ENCODE measurements around the gene ITGA6.

ITGA6 gene

DNA sequence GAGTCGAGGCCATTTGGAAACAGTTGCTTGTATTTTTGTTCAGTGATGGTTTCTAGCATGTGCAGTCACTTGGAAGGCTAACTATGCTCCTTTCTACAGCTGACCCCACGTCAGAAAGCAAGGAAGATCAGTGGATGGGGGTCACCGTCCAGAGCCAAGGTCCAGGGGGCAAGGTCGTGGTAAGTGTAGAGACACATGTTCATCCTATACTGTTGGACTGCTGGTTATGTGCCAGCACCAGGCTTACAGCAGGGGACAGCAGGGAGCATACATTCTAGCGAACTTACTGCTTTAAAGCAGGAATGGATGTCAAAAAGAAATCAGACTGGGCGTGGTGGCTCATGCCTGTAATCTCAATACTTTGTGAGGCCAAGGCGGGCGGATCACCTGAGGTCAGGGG, 40.0 kb downstream of the ITGA6 start:
- Histone ChIP-seq H3K36me3 (ENCODE audit: insufficient read depth, low read length) (no peaks in the 10 kb centered on the region), H2AFZ (ENCODE audit: low read length, unreplicated experiment) (no peak overlapping the region), H3K4me1 (ENCODE audit: control insufficient read depth, insufficient read depth, low read length, unreplicated experiment) (peaks cover 3% of the 10 kb centered on the region), H3K79me2 (ENCODE audit: control insufficient read depth, insufficient read depth, low read length, unreplicated experiment) (no peaks in the 10 kb centered on the region), H3K27ac (ENCODE audit: low read depth, low read length) (no peak overlapping the region), H3K4me3 (ENCODE audit: low read depth, low read length) (no peak overlapping the region), H3K27me3 (ENCODE audit: insufficient read depth, low read length) (no peaks in the 10 kb centered on the region)

DNA sequence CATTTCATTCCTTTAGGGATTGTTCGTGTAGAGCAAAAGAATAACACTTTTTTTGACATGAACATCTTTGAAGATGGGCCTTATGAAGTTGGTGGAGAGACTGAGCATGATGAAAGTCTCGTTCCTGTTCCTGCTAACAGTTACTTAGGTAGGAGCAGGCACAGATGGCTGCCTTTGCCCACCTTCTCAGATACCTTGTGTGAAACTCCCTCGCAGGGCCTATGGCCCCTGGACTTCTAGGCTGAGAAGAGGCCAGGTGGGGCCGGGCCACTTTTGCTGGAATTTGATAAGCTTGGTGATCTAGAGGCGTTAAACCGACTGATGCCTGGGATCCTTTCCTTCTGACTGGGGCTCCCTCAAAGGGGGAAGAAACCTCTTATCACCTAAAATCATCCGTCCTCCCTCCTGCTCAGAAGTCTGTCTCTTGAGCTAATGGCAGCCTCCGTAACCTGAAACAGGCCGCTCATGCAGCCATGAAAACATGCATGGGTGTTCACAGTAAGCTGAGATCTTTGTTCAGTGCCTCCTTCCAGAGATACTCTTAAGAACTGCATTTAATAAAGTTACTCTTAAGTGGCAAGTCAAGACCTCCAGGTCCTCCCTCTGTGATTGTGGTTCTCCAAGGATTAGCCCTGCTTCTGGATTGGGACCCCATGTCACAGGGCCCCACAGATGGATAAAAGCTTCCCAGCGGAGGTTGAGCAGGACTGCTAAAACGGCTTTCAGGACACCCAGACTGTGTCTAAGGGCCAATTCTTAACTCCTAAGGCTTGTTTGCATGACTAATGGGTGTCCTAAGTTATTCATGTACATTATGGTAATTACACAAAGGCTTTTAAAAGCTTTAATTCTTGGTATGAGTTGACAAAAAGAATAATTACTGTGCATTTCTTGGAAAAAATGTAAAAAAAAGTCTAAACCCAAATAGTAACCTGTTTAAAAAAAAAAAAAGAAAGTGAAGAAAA, 43.9 kb downstream of the ITGA6 start:
- Histone ChIP-seq H3K27me3 (ENCODE audit: insufficient read depth, low read length) (no peaks in the 10 kb centered on the region), H3K4me1 (ENCODE audit: control insufficient read depth, insufficient read depth, low read length, unreplicated experiment) (no peaks in the 10 kb centered on the region), H3K36me3 (ENCODE audit: insufficient read depth, low read length) (no peaks in the 10 kb centered on the region), H3K79me2 (ENCODE audit: control insufficient read depth, insufficient read depth, low read length, unreplicated experiment) (no peaks in the 10 kb centered on the region), H2AFZ (ENCODE audit: low read length, unreplicated experiment) (no peak overlapping the region), H3K4me3 (ENCODE audit: low read depth, low read length) (no peak overlapping the region), H3K27ac (ENCODE audit: low read depth, low read length) (no peak overlapping the region)

DNA sequence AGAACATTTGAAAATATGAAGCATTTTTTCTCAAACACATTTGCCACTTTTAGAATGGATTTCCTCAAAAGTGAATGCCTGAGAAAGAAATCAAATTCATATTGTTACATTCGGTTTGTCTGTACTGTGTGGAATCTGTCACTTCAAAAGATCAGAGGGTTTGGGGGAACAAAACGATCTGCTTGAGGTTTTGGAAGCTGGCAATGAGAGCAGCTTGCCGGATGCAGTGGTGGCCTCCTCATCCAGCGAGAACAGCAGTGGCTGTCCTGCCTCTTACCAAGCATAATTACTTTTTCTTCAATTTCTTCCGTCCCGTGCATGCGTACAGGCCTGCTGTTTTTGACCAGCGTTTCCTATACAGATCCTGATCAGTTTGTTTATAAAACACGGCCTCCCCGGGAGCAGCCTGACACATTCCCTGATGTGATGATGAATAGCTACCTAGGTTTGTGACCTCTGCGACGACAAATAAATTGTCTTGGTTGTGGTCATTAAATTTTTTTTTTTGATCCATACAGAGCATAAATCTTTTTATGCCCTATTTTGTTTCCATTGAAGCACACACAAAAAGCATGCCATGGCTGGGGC, 45.2 kb downstream of the ITGA6 start:
- Histone ChIP-seq H3K27ac (ENCODE audit: low read depth, low read length) (no peak overlapping the region), H3K36me3 (ENCODE audit: insufficient read depth, low read length) (no peaks in the 10 kb centered on the region), H3K4me1 (ENCODE audit: control insufficient read depth, insufficient read depth, low read length, unreplicated experiment) (no peaks in the 10 kb centered on the region), H3K27me3 (ENCODE audit: insufficient read depth, low read length) (no peaks in the 10 kb centered on the region), H2AFZ (ENCODE audit: low read length, unreplicated experiment) (no peak overlapping the region), H3K4me3 (ENCODE audit: low read depth, low read length) (no peak overlapping the region), H3K79me2 (ENCODE audit: control insufficient read depth, insufficient read depth, low read length, unreplicated experiment) (no peaks in the 10 kb centered on the region)

DNA sequence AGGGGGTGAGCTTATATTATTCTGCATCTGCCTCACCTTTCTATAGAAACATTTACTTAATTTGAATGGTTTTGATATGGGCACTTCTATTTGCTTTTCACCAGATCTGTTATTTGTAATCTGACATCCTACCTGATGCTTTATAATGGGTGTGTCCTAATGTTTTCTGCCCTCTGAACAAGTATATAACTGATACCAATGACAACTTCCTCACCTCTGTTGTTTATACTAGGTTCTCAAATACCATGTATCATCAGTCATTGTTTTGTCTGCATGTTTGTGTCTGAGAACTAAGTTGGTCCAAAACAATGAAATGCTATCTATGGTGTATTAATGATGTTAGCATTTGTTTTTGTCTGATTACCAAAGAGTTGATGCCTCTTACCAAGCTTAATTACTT, 45.8 kb downstream of the ITGA6 start:
- Histone ChIP-seq H3K27ac (ENCODE audit: low read depth, low read length) (no peak overlapping the region), H3K4me1 (ENCODE audit: control insufficient read depth, insufficient read depth, low read length, unreplicated experiment) (no peaks in the 10 kb centered on the region), H3K27me3 (ENCODE audit: insufficient read depth, low read length) (no peaks in the 10 kb centered on the region), H2AFZ (ENCODE audit: low read length, unreplicated experiment) (no peak overlapping the region), H3K79me2 (ENCODE audit: control insufficient read depth, insufficient read depth, low read length, unreplicated experiment) (no peaks in the 10 kb centered on the region), H3K36me3 (ENCODE audit: insufficient read depth, low read length) (no peaks in the 10 kb centered on the region), H3K4me3 (ENCODE audit: low read depth, low read length) (no peak overlapping the region)

DNA sequence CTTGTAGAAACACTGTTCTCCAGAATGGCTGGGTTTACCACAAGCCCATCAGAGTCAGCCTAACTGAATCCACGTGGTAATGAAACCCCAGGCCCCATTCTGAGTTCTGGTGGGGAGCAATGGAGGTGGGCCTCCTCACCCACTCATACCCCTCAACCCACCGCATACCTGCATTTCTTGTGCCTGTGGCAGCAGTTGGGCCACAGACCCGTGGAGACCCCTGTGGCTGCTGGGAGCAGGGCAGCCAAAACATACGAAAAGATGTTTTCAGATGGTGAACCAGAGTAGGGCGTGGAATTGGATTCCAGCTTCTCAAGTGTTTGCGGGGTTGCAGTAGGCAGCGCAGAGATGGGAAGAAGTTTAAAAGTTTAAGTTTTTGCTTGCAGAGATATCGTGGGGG, 51.0 kb downstream of the ITGA6 start:
- Histone ChIP-seq H3K36me3 (ENCODE audit: insufficient read depth, low read length) (no peaks in the 10 kb centered on the region), H2AFZ (ENCODE audit: low read length, unreplicated experiment) (no peak overlapping the region), H3K27me3 (ENCODE audit: insufficient read depth, low read length) (no peaks in the 10 kb centered on the region), H3K27ac (ENCODE audit: low read depth, low read length) (no peak overlapping the region), H3K4me3 (ENCODE audit: low read depth, low read length) (no peak overlapping the region), H3K79me2 (ENCODE audit: control insufficient read depth, insufficient read depth, low read length, unreplicated experiment) (no peaks in the 10 kb centered on the region), H3K4me1 (ENCODE audit: control insufficient read depth, insufficient read depth, low read length, unreplicated experiment) (peaks cover 18% of the 10 kb centered on the region)

DNA sequence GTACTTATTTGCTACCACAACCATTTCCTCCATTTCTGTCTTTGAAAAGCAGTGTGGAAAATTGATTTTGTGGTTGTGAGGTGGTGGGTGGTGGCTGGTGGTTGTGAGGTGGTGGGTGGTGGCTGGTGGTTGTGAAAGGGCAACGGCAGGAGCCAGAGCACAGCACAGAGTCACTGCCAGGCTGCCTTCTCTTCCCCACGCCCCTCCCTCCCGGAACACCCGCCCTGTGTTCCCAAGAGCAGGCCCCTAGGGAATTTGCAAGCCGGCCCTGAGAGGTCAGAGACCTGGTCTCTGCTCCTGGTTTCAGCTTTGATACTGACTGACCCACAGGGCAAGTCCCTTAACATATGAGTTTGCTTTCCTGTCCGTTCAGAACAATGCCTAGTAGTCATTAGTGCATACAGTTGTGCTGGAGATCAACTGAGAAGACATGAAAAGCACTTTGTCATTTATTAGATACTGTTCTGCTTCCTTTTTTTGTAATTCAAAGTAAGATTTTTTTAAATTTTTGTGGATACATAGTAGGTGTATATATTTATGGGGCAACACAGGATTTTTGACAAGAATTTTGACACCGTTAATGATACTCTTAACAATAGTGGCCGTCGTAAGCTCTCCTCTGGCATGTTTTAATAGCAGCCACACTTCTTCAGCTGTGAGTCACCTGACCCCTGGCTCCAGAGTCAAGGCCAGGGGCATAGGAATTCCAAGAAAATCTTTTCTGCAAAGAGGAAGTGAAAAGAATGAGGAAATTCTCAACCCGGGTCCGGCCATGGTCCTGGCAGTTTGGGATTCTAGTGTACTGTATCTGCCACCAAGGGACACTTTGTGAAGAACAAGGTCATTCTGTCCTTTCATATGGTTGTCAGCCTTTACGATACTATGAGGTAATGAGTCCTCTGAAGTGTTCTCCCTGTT, 53.2 kb downstream of the ITGA6 start:
- H3K27me3 ChIP-seq (ENCODE audit: insufficient read depth, low read length), result no peaks in the 10 kb centered on the region
- H2AFZ ChIP-seq (ENCODE audit: low read length, unreplicated experiment), result no peak overlapping the region
- no peaks in the 10 kb centered on the region for H3K79me2 ChIP-seq (ENCODE audit: control insufficient read depth, insufficient read depth, low read length, unreplicated experiment)
- H3K36me3 ChIP-seq (ENCODE audit: insufficient read depth, low read length), result no peaks in the 10 kb centered on the region
- peaks cover 18% of the 10 kb centered on the region for H3K4me1 ChIP-seq (ENCODE audit: control insufficient read depth, insufficient read depth, low read length, unreplicated experiment)
- H3K4me3 ChIP-seq (ENCODE audit: low read depth, low read length), result no peak overlapping the region
- H3K27ac ChIP-seq (ENCODE audit: low read depth, low read length), result no peak overlapping the region

DNA sequence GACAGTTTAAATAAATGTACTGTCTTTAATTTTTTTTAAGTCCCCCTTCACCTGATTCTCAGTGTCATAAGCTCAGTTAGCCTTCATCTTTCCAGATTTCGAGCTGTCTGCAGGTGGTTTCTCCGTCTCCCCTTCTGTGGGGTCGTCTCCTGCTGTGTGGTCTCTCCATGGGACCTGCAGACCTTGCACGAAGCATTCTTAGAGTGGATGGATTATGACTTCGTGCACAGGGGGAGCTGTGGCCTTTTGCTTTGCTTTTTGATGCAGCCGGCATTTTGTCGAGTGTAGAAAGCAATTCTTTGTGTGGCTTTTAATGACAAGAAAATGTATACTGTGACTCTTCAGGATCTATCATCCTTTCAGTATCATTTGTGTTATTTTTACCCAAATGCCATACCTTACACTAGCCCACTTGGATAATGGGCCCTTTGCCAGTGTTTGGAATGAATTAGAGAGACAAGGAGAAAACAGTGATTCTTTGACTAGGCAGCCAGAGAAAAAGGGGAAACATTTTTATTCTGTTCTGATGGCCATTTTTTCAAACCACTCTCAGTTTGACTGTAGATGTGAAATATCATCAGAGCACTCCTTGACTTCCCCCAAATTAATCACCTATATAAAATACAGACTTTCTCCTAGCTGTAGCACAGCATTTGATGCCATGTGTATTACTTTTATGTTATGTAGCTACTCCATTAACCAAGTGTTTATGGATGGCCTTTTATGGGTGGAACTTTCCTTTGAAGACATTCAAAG, 54.3 kb downstream of the ITGA6 start:
- H3K79me2 ChIP-seq (ENCODE audit: control insufficient read depth, insufficient read depth, low read length, unreplicated experiment), result no peaks in the 10 kb centered on the region
- no peak overlapping the region for H3K27ac ChIP-seq (ENCODE audit: low read depth, low read length)
- no peaks in the 10 kb centered on the region for H3K36me3 ChIP-seq (ENCODE audit: insufficient read depth, low read length)
- H3K4me3 ChIP-seq (ENCODE audit: low read depth, low read length), result no peak overlapping the region
- no peaks in the 10 kb centered on the region for H3K27me3 ChIP-seq (ENCODE audit: insufficient read depth, low read length)
- no peak overlapping the region for H2AFZ ChIP-seq (ENCODE audit: low read length, unreplicated experiment)
- H3K4me1 ChIP-seq (ENCODE audit: control insufficient read depth, insufficient read depth, low read length, unreplicated experiment), result peaks cover 18% of the 10 kb centered on the region

DNA sequence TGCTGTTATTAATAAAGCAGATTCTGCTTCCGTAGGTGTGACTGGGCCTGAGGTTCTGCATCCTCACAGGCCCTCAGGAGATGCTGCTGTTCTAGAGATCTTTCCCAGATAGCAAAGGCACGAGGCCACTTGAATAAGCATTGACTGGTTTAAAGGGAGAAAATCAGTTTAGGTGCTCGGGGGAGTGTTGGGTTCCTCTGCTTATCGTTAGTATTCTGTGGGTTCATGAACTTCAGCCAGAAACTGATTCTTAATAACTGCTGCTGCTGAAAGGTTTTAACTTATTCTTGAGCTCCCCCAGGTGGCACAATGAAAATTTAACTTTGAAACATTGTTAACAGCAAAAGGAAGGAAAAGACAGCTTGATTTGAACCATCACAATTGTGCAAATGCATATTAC, 56.9 kb downstream of the ITGA6 start:
- Histone ChIP-seq H3K4me3 (ENCODE audit: low read depth, low read length) (no peak overlapping the region), H3K79me2 (ENCODE audit: control insufficient read depth, insufficient read depth, low read length, unreplicated experiment) (no peaks in the 10 kb centered on the region), H3K36me3 (ENCODE audit: insufficient read depth, low read length) (no peaks in the 10 kb centered on the region), H3K27ac (ENCODE audit: low read depth, low read length) (no peak overlapping the region), H3K27me3 (ENCODE audit: insufficient read depth, low read length) (no peaks in the 10 kb centered on the region), H2AFZ (ENCODE audit: low read length, unreplicated experiment) (no peak overlapping the region), H3K4me1 (ENCODE audit: control insufficient read depth, insufficient read depth, low read length, unreplicated experiment) (peaks cover 18% of the 10 kb centered on the region)

DNA sequence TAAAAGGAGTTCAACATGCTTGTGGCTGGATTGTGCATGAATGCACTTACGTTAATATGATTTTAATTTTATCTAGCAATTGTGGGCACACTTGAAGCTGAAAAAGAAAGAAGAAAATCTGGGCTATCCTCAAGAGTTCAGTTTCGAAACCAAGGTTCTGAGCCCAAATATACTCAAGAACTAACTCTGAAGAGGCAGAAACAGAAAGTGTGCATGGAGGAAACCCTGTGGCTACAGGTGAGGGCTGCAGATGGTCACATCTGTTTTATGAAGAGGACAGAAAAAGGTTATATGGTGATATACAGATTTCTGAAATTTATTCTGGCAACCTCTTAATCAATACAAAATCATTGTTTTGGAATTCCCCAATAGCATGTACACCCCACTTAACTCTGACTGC, 57.3 kb downstream of the ITGA6 start:
- Histone ChIP-seq H3K27ac (ENCODE audit: low read depth, low read length) (no peak overlapping the region), H2AFZ (ENCODE audit: low read length, unreplicated experiment) (no peak overlapping the region), H3K79me2 (ENCODE audit: control insufficient read depth, insufficient read depth, low read length, unreplicated experiment) (no peaks in the 10 kb centered on the region), H3K4me1 (ENCODE audit: control insufficient read depth, insufficient read depth, low read length, unreplicated experiment) (peaks cover 16% of the 10 kb centered on the region), H3K4me3 (ENCODE audit: low read depth, low read length) (no peak overlapping the region), H3K27me3 (ENCODE audit: insufficient read depth, low read length) (no peaks in the 10 kb centered on the region), H3K36me3 (ENCODE audit: insufficient read depth, low read length) (no peaks in the 10 kb centered on the region)

DNA sequence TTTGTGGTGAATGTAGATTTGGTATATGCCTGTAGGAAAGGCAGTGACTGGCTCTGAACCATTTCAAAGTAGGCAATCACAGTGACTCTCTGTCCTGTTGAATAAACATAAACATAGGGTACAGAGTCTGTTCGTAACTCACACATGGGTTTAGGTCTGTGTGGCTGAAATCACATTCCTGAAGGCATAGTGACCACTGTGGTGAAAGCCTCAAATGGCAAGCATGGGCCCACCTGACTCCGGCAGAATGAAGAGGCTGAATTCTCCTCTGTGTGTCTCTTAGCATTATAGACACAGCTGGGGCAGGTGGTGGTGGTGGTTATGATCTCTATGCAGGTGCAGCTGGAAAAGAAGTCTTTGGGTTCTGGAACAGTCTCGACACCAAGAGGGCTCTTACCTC, 61.2 kb downstream of the ITGA6 start:
- no peaks in the 10 kb centered on the region for H3K36me3 ChIP-seq (ENCODE audit: insufficient read depth, low read length)
- no peak overlapping the region for H2AFZ ChIP-seq (ENCODE audit: low read length, unreplicated experiment)
- H3K27me3 ChIP-seq (ENCODE audit: insufficient read depth, low read length), result no peaks in the 10 kb centered on the region
- no peaks in the 10 kb centered on the region for H3K4me1 ChIP-seq (ENCODE audit: control insufficient read depth, insufficient read depth, low read length, unreplicated experiment)
- no peak overlapping the region for H3K4me3 ChIP-seq (ENCODE audit: low read depth, low read length)
- no peak overlapping the region for H3K27ac ChIP-seq (ENCODE audit: low read depth, low read length)
- no peaks in the 10 kb centered on the region for H3K79me2 ChIP-seq (ENCODE audit: control insufficient read depth, insufficient read depth, low read length, unreplicated experiment)

Data from ACC112 (cell line).